ENCODE measurements around the gene SULT1A1.
"Not testable (repeated sequence)": the region's sequence is repeated elsewhere in the genome, so short reads cannot be mapped to it uniquely, and the experiment has no call there.

The SULT1A1 gene

DNA sequence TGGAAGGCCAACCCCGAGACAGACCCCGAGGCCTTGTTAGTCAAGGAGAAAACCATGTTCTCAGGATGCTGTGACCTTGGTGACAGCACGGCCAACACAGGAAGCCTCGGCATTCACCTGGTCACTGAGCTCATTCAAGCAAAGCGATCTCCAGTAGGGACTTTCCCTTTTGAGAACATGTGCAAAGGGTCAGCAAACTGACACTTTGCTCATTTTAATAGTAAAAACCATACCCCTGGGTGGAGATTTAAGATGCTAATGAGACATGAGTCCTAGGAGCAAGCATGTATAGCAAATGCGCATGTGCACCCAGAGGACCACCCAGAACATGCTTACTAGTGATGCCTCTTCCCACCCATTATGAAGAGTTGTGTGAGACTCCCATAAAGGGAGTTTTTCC lies 7.3 kb downstream of the SULT1A1 start:
- H3K4me1 ChIP-seq (ENCODE audit: control insufficient read depth, insufficient read depth, low read length) = no peaks in the 10 kb centered on the region
- ChIA-PET CTCF (no interaction called here), POLR2A (no interaction called here)
- peaks cover 3 to 29% of the 10 kb centered on the region in 2 experiments; a peak in 2 of 3 replicates for H3K36me3 ChIP-seq (ENCODE audit: control insufficient read depth in 2 of 2, insufficient read depth in 1 of 2, low read length in 2 of 2)
- no peak overlapping the region for H3K27ac ChIP-seq (ENCODE audit: extremely low read depth, low read depth, low read length)
- H3K4me3 ChIP-seq (ENCODE audit: low read depth, low read length) = no peak overlapping the region
- TF ChIP-seq ZNF341 (tag by site-specific recombination; IDR thresholded peaks at IDR 0.05; ENCODE audit: low read depth) = no peak
- TF ChIP-seq ZNF658 (tag by site-specific recombination; IDR thresholded peaks at IDR 0.05) = no peak
- TF ChIP-seq, protein P1, sequence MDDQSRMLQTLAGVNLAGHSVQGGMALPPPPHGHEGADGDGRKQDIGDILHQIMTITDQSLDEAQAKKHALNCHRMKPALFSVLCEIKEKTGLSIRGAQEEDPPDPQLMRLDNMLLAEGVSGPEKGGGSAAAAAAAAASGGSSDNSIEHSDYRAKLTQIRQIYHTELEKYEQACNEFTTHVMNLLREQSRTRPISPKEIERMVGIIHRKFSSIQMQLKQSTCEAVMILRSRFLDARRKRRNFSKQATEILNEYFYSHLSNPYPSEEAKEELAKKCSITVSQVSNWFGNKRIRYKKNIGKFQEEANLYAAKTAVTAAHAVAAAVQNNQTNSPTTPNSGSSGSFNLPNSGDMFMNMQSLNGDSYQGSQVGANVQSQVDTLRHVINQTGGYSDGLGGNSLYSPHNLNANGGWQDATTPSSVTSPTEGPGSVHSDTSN (CRISPR knock-in tag; IDR thresholded peaks at IDR 0.05) = no peak
- no peaks in the 10 kb centered on the region for H3K9me3 ChIP-seq (ENCODE audit: control insufficient read depth, insufficient read depth, low read depth, low read length)

DNA sequence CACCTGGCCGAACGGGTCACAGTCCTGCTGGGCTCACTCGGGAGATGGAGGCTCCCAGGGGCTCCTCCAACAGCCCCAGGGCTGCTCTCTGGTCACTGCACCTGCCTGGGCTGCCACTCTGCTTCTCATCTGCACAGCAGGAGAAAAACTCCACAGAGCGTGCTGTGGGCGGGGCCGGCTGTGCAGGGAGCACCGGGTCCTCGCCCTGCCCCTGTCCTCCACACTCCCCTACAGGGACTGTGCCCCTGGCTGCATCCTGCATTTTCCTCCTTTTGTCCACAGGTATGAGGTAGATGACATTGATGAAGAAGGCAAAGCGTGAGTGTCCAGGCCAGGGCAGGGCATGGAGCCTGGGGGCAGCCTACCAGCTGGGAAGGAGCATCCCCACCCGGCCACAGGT lies 7.8 kb downstream of the SULT1A1 start:
- H3K27ac ChIP-seq (ENCODE audit: extremely low read depth, low read depth, low read length); H3K4me3 ChIP-seq (ENCODE audit: low read depth, low read length); H3K4me1 ChIP-seq (ENCODE audit: control insufficient read depth, insufficient read depth, low read length); H3K9me3 ChIP-seq (ENCODE audit: control insufficient read depth, insufficient read depth, low read depth, low read length); POLR2A ChIA-PET; CTCF ChIA-PET: not testable (repeated sequence)
- peaks cover 3 to 26% of the 10 kb centered on the region in 2 experiments; a peak in 2 of 3 replicates for H3K36me3 ChIP-seq (ENCODE audit: control insufficient read depth in 2 of 2, insufficient read depth in 1 of 2, low read length in 2 of 2)

DNA sequence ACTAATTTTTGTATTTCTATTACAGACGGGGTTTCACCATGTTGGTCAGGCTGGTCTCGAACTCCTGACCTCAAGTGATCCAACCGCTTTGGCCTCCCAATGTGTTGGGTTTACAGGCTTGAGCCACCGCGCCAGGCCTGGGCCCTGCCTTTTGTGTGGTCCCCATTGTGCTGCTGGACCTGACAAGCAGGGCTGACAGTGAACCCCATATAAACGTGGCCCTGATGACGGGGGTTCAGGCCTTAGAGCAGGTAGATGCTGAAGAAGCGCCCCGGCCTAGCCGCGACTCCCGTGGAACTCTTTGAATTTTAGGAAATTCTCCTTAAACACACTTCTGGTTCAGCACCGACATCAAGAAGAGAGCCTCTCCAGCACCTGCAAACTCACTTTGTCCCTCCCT lies 8.3 kb downstream of the SULT1A1 start:
- CTCF ChIA-PET; POLR2A ChIA-PET; H3K9me3 ChIP-seq (ENCODE audit: control insufficient read depth, insufficient read depth, low read depth, low read length): not testable (repeated sequence)

DNA sequence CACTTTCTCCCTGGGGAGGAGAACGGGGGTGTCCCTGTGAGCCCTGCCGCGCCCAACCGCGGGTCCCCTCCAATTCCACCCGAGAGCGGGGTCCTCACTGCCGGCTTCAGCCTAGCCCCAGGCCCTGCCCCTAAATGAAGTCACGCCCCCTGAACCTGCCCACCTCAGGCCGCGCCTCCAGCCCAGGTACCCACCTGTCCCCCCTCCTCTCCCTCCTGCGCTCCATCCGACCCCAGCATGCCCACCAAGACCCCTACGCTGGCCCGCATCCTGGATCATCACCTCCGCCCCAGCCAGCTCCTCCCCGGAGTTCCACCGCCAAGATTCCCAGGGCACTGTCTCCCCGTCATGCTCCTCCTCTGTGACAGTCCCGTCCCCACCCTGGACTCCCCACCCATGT lies 8.9 kb downstream of the SULT1A1 start:
- CTCF ChIA-PET; H3K4me3 ChIP-seq (ENCODE audit: low read depth, low read length); POLR2A ChIA-PET: not testable (repeated sequence)

More for the DNA sequence above, 8.3 kb downstream of the SULT1A1 start:
- H3K36me3 ChIP-seq (ENCODE audit: control insufficient read depth in 2 of 2, insufficient read depth in 1 of 2, low read length in 2 of 2) = peaks cover 3 to 21% of the 10 kb centered on the region in 2 experiments; a peak in 2 of 3 replicates
- not testable (repeated sequence) for H3K4me1 ChIP-seq (ENCODE audit: control insufficient read depth, insufficient read depth, low read length); H3K27ac ChIP-seq (ENCODE audit: extremely low read depth, low read depth, low read length); H3K4me3 ChIP-seq (ENCODE audit: low read depth, low read length)

DNA sequence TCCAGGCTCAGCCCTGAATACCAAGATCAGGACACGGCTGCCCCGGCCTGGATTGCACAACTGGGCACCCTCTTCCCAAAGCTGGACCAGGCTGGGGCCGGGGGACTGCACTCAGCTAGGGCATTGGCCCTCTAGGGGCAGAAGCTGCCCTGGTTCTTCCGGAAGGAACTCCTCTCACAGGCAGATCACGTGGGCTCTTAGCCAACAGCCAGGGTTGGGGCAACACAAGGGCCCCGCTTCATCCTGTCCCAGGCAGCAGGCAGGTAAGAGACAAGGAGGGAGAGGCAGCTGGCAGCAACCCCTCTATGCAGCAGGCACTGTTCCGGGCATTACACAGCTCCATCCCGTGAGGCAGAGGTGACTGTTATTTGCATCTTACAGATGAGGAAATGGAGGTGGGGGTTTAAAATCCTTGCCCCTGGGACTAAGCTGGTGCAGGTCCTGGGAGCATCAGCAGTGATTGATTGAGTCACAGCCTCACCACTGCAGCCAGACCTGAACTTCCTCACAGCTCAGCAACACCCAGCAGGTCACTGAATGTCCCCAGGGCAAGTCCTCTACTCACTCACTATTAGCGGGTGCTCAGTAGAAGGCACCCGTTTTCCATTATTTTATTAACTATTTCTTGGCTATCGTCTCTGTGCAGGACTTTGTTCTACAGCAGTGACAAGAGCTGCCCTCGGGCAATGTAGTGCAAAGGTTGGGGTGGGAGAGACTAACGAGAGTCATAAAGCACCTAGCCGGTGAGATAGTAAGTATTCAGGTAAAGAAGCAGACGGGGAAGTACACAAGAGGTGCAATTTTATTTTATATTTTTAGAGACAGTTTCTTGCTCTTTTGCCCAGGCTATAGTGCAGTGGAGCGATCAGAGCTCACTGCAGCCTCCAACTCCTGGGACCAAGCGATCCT lies 10.2 kb downstream of the SULT1A1 start:
- H3K4me1 ChIP-seq (ENCODE audit: control insufficient read depth, insufficient read depth, low read length); H3K27ac ChIP-seq (ENCODE audit: extremely low read depth, low read depth, low read length); H3K4me3 ChIP-seq (ENCODE audit: low read depth, low read length); CTCF ChIA-PET; H3K9me3 ChIP-seq (ENCODE audit: control insufficient read depth, insufficient read depth, low read depth, low read length); POLR2A ChIA-PET: not testable (repeated sequence)
- H3K36me3 ChIP-seq (ENCODE audit: control insufficient read depth in 2 of 2, insufficient read depth in 1 of 2, low read length in 2 of 2) = peaks cover 0 to 11% of the 10 kb centered on the region in 2 experiments; a peak in 1 of 3 replicates

More for the DNA sequence above, 8.9 kb downstream of the SULT1A1 start:
- H3K27ac ChIP-seq (ENCODE audit: extremely low read depth, low read depth, low read length); H3K4me1 ChIP-seq (ENCODE audit: control insufficient read depth, insufficient read depth, low read length); H3K9me3 ChIP-seq (ENCODE audit: control insufficient read depth, insufficient read depth, low read depth, low read length): not testable (repeated sequence)
- H3K36me3 ChIP-seq (ENCODE audit: control insufficient read depth in 2 of 2, insufficient read depth in 1 of 2, low read length in 2 of 2) = peaks cover 3 to 15% of the 10 kb centered on the region in 2 experiments; a peak in 2 of 3 replicates

DNA sequence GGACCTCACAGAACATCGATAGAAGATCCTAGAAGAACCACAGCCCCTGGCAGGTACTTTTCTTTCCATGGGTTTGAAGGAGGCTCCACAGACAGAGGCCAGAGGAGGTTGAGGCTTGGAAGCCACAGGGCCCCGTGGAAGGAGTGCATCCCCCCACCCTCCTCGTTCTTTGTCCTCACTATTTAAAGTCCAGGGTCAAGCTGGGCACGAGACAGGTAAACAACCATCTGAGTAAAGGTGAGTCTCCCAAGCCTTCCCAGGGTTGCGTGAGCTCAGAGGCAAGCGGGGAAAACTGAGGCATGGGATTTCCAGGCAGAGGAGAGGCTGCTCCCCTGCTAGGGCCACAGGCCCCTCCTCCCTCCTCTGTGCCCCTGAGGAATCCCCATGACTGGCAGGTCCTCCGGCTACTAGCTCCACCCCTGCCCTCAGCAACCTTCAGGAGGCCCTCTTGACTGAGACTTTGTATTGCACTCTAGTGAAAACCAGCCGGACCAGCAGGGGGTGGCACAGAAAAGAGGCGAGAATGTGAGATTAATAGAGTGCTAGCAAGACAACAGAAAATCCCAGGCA lies 12.1 kb downstream of the SULT1A1 start:
- H3K9me3 ChIP-seq (ENCODE audit: control insufficient read depth, insufficient read depth, low read depth, low read length) = no peaks in the 10 kb centered on the region
- POLR2A ChIA-PET = no interaction called here
- CTCF ChIA-PET = interaction anchor here (0.6 kb wide), 1 partner anchor 326 kb away, joined by 3 read pairs; no protein-coding TSS in a partner anchor
- TF ChIP-seq ZNF335 (tag by site-specific recombination; conservative IDR thresholded peaks at IDR 0.05) (no peak), ZNF670 (tag by site-specific recombination; IDR thresholded peaks at IDR 0.05; ENCODE audit: low read depth) (no peak), ZNF223 (tag by site-specific recombination; IDR thresholded peaks at IDR 0.05) (no peak), ZNF510 (tag by site-specific recombination; IDR thresholded peaks at IDR 0.05; ENCODE audit: insufficient replicate concordance) (no peak), ZIC2 (tag by site-specific recombination; IDR thresholded peaks at IDR 0.05) (peak; percentile 41; the same call in 1 of the 2 replicates)
- TF ChIP-seq, protein P2, sequence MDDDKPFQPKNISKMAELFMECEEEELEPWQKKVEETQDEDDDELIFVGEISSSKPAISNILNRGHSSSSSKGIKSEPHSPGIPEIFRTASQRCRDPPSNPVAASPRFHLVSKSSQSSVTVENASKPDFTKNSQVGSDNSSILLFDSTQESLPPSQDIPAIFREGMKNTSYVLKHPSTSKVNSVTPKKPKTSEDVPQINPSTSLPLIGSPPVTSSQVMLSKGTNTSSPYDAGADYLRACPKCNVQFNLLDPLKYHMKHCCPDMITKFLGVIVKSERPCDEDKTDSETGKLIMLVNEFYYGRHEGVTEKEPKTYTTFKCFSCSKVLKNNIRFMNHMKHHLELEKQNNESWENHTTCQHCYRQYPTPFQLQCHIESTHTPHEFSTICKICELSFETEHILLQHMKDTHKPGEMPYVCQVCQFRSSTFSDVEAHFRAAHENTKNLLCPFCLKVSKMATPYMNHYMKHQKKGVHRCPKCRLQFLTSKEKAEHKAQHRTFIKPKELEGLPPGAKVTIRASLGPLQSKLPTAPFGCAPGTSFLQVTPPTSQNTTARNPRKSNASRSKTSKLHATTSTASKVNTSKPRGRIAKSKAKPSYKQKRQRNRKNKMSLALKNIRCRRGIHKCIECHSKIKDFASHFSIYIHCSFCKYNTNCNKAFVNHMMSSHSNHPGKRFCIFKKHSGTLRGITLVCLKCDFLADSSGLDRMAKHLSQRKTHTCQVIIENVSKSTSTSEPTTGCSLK (tag by site-specific recombination; IDR thresholded peaks at IDR 0.05) = no peak
- TF ChIP-seq, protein P3, sequence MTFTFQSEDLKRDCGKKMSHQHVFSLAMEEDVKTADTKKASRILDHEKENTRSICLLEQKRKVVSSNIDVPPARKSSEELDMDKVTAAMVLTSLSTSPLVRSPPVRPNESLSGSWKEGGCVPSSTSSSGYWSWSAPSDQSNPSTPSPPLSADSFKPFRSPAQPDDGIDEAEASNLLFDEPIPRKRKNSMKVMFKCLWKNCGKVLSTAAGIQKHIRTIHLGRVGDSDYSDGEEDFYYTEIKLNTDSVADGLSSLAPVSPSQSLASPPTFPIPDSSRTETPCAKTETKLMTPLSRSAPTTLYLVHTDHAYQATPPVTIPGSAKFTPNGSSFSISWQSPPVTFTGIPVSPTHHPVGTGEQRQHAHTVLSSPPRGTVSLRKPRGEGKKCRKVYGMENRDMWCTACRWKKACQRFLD (tag by site-specific recombination; IDR thresholded peaks at IDR 0.05) = no peak
- TF ChIP-seq, protein P4, sequence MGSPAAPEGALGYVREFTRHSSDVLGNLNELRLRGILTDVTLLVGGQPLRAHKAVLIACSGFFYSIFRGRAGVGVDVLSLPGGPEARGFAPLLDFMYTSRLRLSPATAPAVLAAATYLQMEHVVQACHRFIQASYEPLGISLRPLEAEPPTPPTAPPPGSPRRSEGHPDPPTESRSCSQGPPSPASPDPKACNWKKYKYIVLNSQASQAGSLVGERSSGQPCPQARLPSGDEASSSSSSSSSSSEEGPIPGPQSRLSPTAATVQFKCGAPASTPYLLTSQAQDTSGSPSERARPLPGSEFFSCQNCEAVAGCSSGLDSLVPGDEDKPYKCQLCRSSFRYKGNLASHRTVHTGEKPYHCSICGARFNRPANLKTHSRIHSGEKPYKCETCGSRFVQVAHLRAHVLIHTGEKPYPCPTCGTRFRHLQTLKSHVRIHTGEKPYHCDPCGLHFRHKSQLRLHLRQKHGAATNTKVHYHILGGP (tag by site-specific recombination; IDR thresholded peaks at IDR 0.05) = no peak
- H3K4me1 ChIP-seq (ENCODE audit: control insufficient read depth, insufficient read depth, low read length) = no peaks in the 10 kb centered on the region
- no peaks in the 10 kb centered on the region for H3K36me3 ChIP-seq (ENCODE audit: control insufficient read depth in 2 of 2, insufficient read depth in 1 of 2, low read length in 2 of 2)
- no peak overlapping the region for H3K4me3 ChIP-seq (ENCODE audit: low read depth, low read length)
- no peak overlapping the region for H3K27ac ChIP-seq (ENCODE audit: extremely low read depth, low read depth, low read length)

Measured in HEK293 (cell line).